OCI-M2 (cell line): ENCODE results near the gene SLC46A3.
"Not testable (repeated sequence)": the region's sequence is repeated elsewhere in the genome, so short reads cannot be mapped to it uniquely, and the experiment has no call there.

ENCODE experiments used
- DNase-seq: peaks from one replicate; lab custom pipeline; 2025; ENCODE audit not compliant: unreplicated experiment; lab: John Stamatoyannopoulos, UW

Gene SLC46A3, protein sequence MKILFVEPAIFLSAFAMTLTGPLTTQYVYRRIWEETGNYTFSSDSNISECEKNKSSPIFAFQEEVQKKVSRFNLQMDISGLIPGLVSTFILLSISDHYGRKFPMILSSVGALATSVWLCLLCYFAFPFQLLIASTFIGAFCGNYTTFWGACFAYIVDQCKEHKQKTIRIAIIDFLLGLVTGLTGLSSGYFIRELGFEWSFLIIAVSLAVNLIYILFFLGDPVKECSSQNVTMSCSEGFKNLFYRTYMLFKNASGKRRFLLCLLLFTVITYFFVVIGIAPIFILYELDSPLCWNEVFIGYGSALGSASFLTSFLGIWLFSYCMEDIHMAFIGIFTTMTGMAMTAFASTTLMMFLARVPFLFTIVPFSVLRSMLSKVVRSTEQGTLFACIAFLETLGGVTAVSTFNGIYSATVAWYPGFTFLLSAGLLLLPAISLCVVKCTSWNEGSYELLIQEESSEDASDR

DNA sequence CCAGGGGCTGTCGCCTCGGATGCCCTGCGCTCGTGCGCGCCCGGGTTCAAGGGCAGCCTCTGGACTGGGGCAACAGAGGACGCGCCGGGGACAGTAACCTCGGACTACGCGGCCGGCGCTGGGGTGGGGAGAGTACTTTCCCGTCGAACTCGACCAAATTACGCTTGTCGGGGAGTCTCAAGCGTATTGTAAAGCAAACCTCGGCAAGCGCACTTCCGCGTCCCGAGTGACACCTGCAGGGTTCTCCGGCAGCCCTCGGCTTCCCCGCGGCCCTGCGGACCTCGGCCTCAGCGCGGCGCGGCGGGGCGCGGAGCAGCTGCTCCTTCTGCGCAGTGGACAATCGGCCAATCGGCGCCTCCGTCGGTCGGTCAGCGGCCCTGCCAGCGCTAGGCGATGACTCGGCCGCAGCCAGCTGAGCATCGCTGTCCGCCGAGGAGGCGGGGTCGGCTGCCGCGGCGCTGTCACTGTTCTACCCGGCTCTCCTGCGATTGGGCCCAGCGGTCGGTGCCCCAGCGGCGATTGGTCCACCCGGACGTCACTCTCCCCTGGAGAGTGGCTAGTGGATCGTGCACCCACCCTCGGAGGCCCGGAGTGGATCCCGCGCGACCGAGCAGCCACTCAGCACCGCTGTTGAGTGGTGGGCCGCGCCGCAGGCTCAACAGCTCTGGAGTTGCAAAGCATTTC, at the start of gene SLC46A3:
SLC46A3 (minus strand) TSS at position 428 of the 684 bp plus-strand sequence. CDS start 972 bp downstream, outside the sequence.
- DNase-seq, result peak; percentile 76

DNA sequence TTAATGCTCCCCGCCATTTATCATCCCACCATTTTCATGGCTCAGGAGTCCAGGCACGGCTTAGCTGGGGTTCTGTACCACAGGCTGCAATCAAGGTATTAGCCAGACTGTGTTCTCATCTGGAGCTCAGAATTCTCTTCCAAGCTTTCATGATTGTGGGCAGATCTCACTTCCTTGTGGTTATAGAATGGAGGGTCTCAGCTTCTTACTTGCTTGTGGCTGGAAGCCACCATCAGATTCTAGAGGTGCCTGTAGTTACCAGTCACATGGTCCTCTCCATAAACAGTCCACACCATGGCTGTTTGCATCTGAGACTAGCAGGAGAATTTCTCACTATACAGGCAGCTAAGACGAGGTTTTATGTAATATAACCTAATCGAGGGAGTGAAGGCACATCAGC, 45.1 kb upstream of the SLC46A3 start:
- no peak for DNase-seq

DNA sequence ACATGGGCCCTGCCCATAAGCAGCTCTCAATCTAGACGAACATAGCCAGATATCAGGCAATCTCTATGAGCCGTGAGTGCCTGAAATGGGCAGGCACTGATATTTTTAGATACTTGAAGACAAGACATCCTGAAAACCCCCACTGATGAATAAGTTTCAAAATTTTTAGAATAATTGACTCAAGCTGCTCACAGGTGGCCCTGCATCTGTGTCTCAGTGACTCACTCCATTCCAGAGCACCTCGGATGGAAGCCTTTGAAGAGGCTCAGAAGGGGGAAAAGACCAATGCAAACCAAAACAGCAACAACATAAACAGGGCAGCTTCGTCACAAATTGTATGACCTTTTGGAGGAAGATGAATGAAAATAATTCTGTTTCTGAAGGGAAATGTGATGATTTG, 42.8 kb upstream of the SLC46A3 start:
- DNase-seq, result no peak

DNA sequence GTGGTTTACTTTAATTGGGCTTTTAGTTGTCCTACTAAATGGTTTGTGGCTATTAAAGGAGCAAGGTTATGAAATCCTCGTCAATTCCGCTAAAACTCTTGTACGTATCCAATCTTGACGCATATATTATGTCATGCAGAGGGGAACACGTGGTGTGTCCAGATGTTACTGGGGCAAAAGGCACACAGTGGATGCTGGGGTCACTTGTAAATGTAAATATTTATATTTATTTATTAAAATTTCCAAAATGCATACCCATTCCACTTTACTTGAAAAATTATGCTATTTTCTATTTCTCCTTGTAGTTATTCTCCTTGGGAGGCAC, 36.7 kb upstream of the SLC46A3 start:
- no peak for DNase-seq

DNA sequence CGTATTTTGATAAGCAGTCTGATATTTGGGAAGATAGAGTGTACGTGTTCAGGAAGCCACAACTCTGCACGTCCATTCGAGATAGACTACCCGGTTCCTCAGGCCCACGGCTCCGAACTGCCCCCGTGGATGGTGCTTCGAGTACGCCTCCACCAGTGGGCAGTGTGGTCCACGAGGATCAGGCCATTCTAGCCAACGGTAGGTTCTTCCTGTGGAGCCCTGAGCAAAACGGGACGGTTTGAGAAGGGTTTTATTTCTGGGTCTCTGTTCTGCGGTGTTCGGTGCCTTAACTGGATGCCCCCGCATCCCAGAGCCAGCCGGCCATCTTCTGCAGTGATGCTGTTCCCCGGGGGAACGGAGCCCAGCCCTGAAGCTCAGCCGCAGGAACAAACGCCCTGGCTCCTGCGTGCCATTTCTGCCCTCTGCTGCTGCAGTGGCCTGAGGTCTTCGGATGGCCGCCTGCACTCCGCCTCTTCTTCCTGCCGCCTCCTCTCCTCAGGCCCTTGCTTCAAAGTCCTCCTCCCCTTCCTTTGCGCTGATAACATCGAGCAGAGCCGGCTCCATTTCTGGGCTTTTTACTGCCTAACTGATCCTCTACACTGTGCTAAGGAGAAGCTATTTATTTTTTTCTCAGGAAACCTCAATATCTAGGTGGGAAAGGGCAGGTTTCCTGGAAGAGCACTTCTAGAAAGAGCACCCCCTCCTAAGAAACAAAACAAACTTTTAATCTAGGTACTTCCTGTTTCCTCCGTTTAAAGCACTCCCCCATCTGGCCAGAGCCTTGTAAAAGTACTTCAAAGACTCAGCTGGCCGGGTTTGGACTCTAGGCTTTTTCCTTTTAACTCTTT, 36.2 kb upstream of the SLC46A3 start:
- DNase-seq, result no peak

DNA sequence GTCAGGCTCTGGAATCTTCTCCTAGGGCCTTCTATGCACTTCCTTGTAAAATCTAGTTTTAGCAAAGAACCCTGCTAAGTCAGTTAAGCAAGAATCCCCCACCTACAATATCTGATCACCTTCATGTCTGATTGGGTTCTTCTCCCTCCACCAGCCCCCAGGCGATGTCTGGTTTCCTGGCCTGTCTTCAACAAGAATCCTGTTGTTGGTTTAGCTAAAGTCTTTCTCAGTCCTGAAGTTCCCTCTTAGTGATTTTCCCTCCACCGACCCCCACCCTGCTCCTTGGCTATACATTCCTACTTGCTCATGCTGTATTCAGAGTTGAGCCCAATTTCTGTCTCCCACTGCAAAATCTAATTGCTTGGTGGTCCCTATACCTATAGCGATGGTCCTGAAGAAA, 35.2 kb upstream of the SLC46A3 start:
- DNase-seq, result no peak

DNA sequence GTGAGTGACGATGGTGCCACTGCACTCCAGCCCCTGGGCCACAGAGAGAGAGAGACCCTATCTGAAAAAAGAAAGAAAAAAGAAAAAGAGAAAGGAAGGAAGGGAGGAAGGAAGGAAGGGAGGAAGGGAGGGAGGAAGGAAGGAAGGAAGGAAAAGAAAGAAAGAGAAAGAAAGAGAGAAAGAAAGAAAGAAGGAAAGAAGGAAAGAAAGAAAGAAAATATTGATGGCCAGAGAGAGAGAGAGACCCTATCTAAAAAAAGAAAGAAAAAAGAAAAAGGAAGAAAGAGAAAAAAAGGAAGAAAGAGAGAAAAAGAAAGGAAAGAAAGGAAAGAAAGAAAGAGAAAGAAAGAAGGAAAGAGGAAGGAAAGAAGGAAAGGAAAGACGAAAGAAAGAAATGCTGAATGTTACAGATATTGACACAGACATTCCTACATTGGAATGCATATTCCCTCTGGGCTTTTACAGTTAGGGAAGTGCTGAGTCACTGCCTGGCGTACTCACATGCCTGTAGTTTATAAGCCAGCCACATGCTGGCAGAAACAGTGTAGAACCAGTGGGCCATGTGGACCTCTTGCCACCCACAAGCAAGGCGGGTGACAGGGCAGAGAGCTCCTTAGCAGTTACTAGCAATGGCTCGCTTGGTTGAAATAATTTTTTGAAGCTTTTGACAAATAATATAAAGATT, 34.6 kb upstream of the SLC46A3 start:
- DNase-seq, result no peak

DNA sequence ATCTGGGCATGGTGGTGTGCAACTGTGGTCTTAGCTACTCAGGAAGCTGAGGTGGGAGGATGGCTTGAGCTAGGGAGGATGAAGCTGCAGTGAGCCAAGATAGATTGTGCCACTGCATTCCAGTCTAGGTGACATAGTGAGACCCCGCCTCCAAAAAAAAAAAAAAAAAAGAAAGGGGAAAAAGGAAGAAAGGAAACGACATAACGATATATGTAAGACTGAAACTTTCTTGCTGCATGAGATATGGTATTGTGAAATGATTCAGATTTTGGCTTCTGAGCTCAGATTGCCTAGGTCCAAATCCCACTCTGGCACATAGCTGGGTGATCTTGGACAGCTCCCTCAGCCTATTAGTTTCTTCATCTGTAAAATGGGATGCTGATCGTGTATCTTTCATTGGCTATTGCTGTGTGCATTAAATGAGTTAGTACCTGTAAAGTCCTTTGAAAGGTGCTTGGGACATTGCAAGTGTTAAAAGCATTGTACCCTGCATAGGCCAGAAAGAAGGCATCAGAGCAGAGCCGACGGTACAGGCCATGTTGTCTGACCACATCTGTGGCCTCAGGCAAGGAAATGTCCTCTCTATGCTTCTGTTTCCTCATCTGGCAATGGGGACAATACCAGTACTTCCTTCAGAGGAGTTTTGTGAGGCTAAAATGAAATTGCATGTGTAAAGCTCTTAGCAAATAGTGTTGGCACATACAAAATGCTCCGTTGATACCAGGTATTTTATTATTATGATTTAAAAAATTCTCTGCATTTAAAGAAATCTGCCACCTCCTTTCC, 32.6 kb upstream of the SLC46A3 start:
- no peak for DNase-seq

DNA sequence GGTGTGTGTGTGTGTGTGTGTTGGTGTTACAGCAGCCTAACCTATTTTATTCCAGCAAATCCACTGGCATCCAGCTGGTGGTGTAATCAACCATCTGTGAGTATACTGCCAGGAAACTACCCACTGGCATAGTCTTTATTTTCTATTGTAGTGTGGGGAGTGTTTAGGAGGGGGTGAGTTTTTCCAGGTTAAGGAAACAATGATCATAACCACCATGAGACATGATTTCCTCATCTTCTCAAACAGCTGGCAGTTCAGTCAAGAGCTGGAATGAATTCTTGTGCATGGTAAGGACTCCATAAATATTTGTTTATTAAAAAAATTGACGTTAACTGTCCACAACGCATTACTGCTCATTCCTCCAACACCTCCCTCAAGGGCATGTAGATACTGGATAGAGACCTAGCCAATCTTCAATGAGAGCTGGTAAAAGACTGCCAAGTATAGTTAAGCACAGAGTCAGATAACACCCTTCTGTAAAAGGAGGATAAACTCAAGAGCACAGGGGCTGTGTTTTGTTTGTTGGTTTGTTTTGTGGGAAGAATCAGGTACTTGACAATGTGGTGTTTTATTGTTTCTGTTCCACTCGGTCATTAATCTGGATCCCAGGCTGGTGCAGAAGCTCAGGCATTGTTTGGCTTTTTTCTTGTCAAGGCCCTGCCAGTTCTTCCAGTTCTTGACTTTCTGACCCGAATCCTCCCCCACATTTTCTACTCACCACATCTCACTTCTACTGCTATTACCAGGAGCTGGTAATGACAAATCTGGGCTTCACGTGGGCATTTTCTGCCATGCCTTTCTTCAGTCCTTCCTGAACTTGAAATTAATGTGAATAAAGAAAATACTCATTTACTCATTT, 31.6 kb upstream of the SLC46A3 start:
- peak; percentile 67 for DNase-seq

DNA sequence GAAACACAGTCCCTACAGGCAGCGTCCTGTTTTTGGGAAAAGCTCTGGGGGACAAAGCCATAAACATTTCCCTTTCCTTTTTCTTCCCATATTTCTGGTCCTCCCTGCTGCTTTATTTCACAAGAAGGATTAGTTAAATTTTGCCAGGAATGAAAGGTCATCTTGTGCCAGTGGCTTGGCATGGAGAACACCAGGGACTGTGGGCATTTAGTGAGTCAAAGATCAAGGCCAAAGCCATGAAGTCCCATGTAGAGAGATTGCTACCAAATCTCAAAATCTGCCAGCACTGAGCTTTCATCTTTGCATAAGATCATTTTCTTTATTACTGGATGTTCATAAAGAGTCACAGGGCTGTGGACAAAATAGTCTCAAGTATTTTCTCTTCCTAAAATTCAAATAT, 29.1 kb upstream of the SLC46A3 start:
- DNase-seq, result no peak

DNA sequence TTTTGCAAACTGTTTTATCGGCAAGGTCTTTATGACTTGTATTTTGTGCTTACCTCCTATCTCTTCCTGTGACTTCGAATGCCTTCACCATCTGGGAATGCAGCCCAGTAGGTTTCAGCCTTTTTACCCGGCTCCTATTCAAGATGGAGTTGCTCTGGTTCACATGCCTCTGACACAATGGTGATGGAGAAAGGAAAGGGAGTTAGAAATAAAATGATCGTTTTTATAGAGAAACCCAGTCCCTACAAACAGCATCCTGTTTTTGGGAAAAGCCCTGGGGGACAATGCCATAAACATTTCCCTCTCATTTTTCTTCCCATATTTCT, 27.5 kb upstream of the SLC46A3 start:
- DNase-seq, result no peak

DNA sequence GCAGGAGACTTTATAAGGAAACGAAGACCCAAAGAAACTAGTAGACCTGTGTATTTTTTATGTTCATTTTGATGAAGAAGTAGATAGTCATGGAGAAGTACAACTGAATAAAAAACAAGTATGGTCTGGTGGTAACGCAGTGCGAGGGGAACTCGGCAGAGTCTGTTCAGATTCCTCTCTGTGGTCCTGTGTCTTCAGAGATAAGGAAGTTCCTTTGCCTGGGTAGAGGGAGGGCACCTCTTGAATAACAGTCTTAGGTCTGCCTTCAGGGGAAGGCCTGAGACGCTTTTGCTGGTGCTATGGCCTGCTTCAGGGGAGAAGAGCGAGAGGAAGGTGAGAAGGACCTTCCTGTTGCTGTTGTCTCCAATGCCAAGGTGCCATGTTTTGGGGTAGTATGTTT, 25.9 kb upstream of the SLC46A3 start:
- DNase-seq, result peak; percentile 21

DNA sequence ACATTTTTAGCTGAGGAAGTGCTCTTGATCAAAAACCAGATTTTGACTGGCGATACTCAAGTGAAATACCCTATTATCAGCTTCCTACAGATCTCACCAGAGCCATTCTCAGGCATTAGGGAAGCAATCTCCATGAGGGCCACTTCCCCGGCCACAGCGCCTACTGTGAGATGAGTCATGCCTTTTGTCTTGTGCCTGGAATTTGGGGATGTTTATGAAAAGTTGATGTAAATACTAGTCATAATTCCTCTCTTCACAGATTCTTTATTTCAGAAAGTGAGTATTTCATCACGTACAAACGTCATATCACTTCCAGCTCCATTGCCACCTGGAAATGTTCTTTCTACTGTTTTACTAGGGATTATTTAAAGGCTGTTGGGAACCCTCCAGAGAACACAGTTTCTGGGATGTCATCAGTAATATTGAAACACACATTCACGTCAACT, 25.3 kb upstream of the SLC46A3 start:
- DNase-seq, result no peak

DNA sequence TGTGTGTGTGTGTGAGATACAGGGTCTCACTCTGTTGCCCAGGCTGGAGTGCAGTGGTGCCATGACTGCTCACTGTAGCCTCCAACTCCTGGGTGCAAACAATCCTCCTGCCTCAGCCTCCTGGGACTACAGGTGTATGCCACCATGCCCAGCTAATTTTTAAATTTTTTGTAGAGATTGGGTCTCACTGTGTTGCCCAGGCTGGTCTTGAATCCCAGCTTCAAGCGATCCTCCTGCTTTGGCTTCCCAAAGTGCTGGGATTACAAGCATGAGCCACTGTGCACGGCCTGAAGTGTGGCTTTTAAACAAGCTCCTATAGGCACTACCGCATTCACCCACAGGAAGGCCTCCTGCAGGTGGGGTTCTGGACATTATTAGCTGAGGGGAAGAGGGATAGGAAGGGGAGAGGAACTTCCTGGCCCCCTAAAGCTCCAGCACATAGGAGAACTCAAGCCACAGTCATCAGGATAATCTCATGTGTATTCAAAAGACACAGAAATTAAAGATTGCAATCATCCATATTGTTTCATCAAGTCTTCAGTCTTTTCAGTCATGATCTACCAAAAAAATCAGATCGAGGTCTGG, 24.8 kb upstream of the SLC46A3 start:
- no peak for DNase-seq

DNA sequence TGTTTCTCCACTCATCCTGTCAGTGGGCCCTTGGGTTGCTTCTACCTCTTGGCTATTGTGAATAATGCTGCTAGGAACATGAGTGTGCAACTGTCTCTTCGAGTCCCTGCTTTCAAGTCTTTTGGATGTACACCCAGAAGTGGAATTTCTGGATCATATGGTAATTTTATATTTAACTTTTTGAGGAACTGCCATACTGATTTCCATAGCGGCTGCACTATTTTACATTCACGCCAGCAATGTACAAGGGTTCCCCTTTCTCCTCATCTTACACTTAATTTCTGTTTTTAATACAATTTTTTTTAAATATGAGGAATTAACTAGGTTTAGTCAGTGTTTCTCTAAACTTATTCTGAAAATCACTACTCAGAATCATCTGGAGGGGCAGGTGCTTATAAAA, 24.2 kb upstream of the SLC46A3 start:
- DNase-seq, result no peak

DNA sequence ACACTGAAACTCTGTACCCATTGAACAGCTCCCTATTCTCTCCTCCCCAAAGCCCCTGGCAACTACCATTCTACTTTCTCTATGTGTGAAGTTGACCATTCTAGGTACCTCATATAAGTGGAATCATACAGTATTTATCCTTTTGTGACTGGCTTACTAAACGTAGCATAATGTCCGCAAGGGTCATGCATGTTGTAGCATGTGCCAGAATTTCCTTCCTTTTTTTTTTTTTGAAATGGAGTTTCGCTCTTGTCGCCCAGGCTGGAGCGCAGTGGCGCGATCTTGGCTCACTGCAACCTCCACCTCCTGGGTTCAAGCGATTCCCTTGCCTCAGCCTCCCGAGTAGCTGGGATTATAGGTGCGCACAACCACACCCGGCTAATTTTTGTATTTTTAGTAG, 23.7 kb upstream of the SLC46A3 start:
- DNase-seq, result not testable (repeated sequence)

DNA sequence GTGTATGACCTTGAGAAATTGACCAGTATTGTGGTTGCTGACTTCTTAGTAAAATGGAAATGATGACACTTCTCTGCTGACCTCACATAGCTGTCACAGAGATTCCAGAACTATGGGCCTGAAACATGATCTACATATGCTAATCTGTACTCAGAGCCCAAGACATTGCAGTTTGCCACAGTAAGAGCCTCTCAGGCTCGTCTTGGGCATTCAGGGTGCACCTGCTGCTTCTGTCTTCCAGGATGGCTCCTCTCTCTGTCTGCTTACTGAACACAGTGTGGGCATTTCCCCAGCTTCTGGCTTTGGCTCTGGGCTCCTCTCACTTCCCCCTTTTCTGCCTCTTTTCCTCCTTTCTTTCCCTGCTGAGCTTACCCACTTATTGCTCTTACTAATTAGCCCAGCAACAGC, 22.3 kb upstream of the SLC46A3 start:
- no peak for DNase-seq

DNA sequence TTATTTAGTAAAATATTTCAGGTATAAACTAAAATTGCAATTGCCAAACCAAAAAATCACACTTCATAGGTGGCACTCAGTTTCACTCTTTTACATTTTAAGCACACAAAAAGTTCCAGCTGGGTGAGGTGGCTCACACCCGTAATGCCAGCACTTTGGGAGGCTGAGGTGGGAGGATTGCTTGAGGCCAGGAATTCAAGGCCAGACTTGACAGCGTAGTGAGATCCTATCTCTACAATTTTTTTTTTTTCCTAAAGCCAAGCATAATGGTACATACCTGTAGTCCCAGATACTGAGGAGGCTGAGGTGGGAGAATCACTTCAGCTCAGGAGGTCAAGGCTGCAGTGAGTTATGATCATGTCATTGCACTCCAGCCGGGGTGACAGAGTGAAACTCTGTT, 20.6 kb upstream of the SLC46A3 start:
- no peak for DNase-seq

DNA sequence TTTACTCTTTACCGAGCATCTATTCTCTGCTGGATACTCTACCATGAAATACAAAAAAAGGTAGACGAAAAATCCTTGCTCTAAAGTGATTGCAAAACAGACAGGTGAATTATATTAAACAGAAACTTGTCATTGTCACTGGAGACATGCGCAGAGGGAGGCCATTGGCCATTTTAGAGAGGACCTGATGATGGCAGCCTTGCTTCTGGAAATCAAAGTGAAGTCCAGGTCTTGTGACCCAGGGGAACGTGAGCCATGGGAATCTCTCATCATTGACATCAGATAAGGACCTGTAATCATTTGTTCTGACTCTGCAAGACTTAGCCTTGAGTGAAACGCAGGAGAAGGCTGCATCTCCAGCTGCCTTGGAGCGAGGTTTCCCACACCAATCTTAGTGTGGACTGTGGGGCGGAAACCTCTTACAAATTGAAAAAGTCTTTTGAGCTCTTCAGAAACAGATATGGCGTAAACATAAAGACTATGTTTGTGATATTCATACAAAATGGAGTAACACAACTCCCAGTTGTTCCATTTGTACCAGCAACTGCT, 16.8 kb upstream of the SLC46A3 start:
- DNase-seq, result no peak
